HG03066 (cell line): ENCODE measurements around the gene GAD1.

ENCODE experiments used
- ATAC-seq: cut with Tn5 transposase; IDR thresholded peaks from one replicate; pipeline ENCODE4 v1.9.1; 2021; ENCODE audit warnings: low read depth; ENCODE audit not compliant: unreplicated experiment

Gene GAD1

GRCh38 chr2:170840717-170841210, 24.1 kb downstream of the GAD1 start:
- no peak for ATAC-seq

GRCh38 chr2:170842785-170843184, 26.1 kb downstream of the GAD1 start:
- ATAC-seq: no peak

- no peak for ATAC-seq
Measured at GRCh38 chr2:170843656-170844055, 27.0 kb downstream of the GAD1 start.

- no peak for ATAC-seq
Measured at GRCh38 chr2:170845343-170845742, 28.7 kb downstream of the GAD1 start.

GRCh38 chr2:170846314-170846713, 29.6 kb downstream of the GAD1 start:
- ATAC-seq: no peak

- ATAC-seq: no peak
Measured at GRCh38 chr2:170847716-170848115, 31.0 kb downstream of the GAD1 start.

GRCh38 chr2:170848587-170848986, 31.9 kb downstream of the GAD1 start:
- no peak for ATAC-seq

- no peak for ATAC-seq
Measured at GRCh38 chr2:170850251-170850650, 33.6 kb downstream of the GAD1 start.

- ATAC-seq: no peak
Measured at GRCh38 chr2:170851635-170852034, 34.9 kb downstream of the GAD1 start.

GRCh38 chr2:170856066-170856465, 39.4 kb downstream of the GAD1 start:
- no peak for ATAC-seq

- ATAC-seq: no peak
Measured at GRCh38 chr2:170862286-170862902, 45.7 kb downstream of the GAD1 start.

GRCh38 chr2:170863087-170863486, 46.4 kb downstream of the GAD1 start:
- ATAC-seq: no peak

- ATAC-seq: no peak
Measured at GRCh38 chr2:170869036-170869435, 52.3 kb downstream of the GAD1 start.

- no peak for ATAC-seq
Measured at GRCh38 chr2:170869461-170869860, 52.8 kb downstream of the GAD1 start.

GRCh38 chr2:170873035-170873692, 56.5 kb downstream of the GAD1 start:
- peak; percentile 93 for ATAC-seq

- ATAC-seq: no peak
Measured at GRCh38 chr2:170878066-170878465, 61.4 kb downstream of the GAD1 start.

GRCh38 chr2:170878505-170878904, 61.8 kb downstream of the GAD1 start:
- no peak for ATAC-seq

GRCh38 chr2:170881840-170882239, 65.2 kb downstream of the GAD1 start:
- ATAC-seq: no peak

- no peak for ATAC-seq
Measured at GRCh38 chr2:170882758-170883157, 66.1 kb downstream of the GAD1 start.

GRCh38 chr2:170883683-170884082, 67.0 kb downstream of the GAD1 start:
- no peak for ATAC-seq

- no peak for ATAC-seq
Measured at GRCh38 chr2:170885130-170885791, 68.6 kb downstream of the GAD1 start.

GRCh38 chr2:170886386-170886785, 69.7 kb downstream of the GAD1 start:
- ATAC-seq: no peak
